OCI-LY1 (cell line): ENCODE results near the gene MYBL2.

Source experiments
- H2AFZ ChIP-seq: fragments of 200-600 bp; sonication (generic), shearing (Covaris generic); 2 replicates; pipeline ENCODE4 v1.6.0; 2014; ENCODE audit warnings: antibody characterized with exemption, mild to moderate bottlenecking, low read length
- H3F3A ChIP-seq: fragments of 200-600 bp; sonication (generic), shearing (Covaris generic); 2 replicates; pipeline ENCODE4 v1.6.0; 2014; ENCODE audit warnings: mild to moderate bottlenecking, antibody characterized with exemption, low read length, moderate library complexity; ENCODE audit not compliant: insufficient read depth
- H3K27ac ChIP-seq: fragments of 200-600 bp; sonication (generic); 2 replicates; pipeline ENCODE4 v1.5.1; 2014; ENCODE audit warnings: low read length, mixed run types, mild to moderate bottlenecking, low read depth; ENCODE audit not compliant: poor library complexity, severe bottlenecking
- H3K27me3 ChIP-seq: fragments of 200-600 bp; sonication (generic); 2 replicates; pipeline ENCODE4 v1.6.0; 2014; ENCODE audit warnings: antibody characterized with exemption, mild to moderate bottlenecking, low read length, moderate library complexity; ENCODE audit not compliant: insufficient read depth
- H3K36me3 ChIP-seq: fragments of 200-600 bp; sonication (generic); 2 replicates; pipeline ENCODE4 v1.6.1; 2014; ENCODE audit warnings: mild to moderate bottlenecking, antibody characterized with exemption, low read length, moderate library complexity, mixed read lengths; ENCODE audit not compliant: insufficient read depth
- H3K4me1 ChIP-seq: fragments of 200-600 bp; sonication (generic); 2 replicates; pipeline ENCODE4 v1.5.1; 2014; ENCODE audit warnings: mild to moderate bottlenecking, low read length, moderate library complexity; ENCODE audit not compliant: insufficient read depth, severe bottlenecking
- H3K4me2 ChIP-seq: fragments of 200-600 bp; sonication (generic), shearing (Covaris generic); 2 replicates; pipeline ENCODE4 v1.6.1; 2014; ENCODE audit warnings: low read length
- H3K4me3 ChIP-seq: fragments of 200-600 bp; sonication (generic); 2 replicates; pipeline ENCODE4 v1.5.1; 2014; ENCODE audit warnings: low read length, low read depth, mild to moderate bottlenecking, mixed read lengths; ENCODE audit not compliant: poor library complexity, severe bottlenecking
- H3K79me2 ChIP-seq: fragments of 200-600 bp; shearing (Covaris generic); 2 replicates; pipeline ENCODE4 v1.6.1; 2016; ENCODE audit warnings: mixed run types, low read length, mixed read lengths; ENCODE audit not compliant: insufficient read depth
- H3K9ac ChIP-seq: fragments of 200-600 bp; sonication (generic), shearing (Covaris generic); 2 replicates; pipeline ENCODE4 v1.6.1; 2014; ENCODE audit warnings: mild to moderate bottlenecking, low read length, mixed read lengths
- H3K9me2 ChIP-seq: fragments of 200-600 bp; sonication (generic), shearing (Covaris generic); 2 replicates; pipeline ENCODE4 v1.6.1; 2014; ENCODE audit warnings: low read depth, mild to moderate bottlenecking, low read length, mixed read lengths
- H3K9me3 ChIP-seq: fragments of 200-600 bp; shearing (Covaris generic); 2 replicates; pipeline ENCODE4 v1.6.1; 2014; ENCODE audit warnings: low read length, mixed read lengths
- H4K20me1 ChIP-seq: fragments of 200-600 bp; sonication (generic), shearing (Covaris generic); 2 replicates; pipeline ENCODE4 v1.6.0; 2016; ENCODE audit warnings: mild to moderate bottlenecking, low read length; ENCODE audit not compliant: insufficient read depth
- CTCF ChIP-seq: fragments of 200-600 bp; sonication (generic), shearing (Covaris generic); IDR thresholded peaks from 2 replicates; pipeline ENCODE4 v1.5.1; 2017; ENCODE audit warnings: mild to moderate bottlenecking, antibody characterized with exemption, low read length, moderate library complexity, mixed read lengths
- EZH2 ChIP-seq: fragments of 200-600 bp; sonication (generic), shearing (Covaris generic); IDR thresholded peaks from 2 replicates; pipeline ENCODE4 v1.8.0; 2017; ENCODE audit warnings: borderline replicate concordance, mixed run types, mild to moderate bottlenecking, antibody characterized with exemption, low read length, moderate library complexity, mixed read lengths

The MYBL2 gene

GRCh38 chr20:43749734-43750294 lies 82.9 kb downstream of the MYBL2 start:
- H3K36me3 ChIP-seq: no peaks in the 10 kb centered on the region; the same call in 1 of the 2 replicates
- peaks cover 80% of the 10 kb centered on the region for H3K4me1 ChIP-seq
- H3K9me2 ChIP-seq: no peaks in the 10 kb centered on the region
- H3K79me2 ChIP-seq: no peaks in the 10 kb centered on the region
- peak; percentile 98 for TF ChIP-seq CTCF
- no peak for TF ChIP-seq EZH2
- H3F3A ChIP-seq: no peaks in the 10 kb centered on the region
- no peak overlapping the region for H3K4me3 ChIP-seq
- H4K20me1 ChIP-seq: no peaks in the 10 kb centered on the region
- no peaks in the 10 kb centered on the region for H3K27me3 ChIP-seq
- H3K4me2 ChIP-seq: peak overlapping the region; percentile 15; the same call in 1 of the 2 replicates
- H2AFZ ChIP-seq: no peak overlapping the region
- H3K27ac ChIP-seq: peak overlapping the region; percentile 97
- H3K9me3 ChIP-seq: no peaks in the 10 kb centered on the region
- no peak overlapping the region for H3K9ac ChIP-seq

- Histone ChIP-seq H3K9me3 (no peaks in the 10 kb centered on the region), H3K27ac (peak overlapping the region; percentile 97), H3K27me3 (no peaks in the 10 kb centered on the region), H4K20me1 (no peaks in the 10 kb centered on the region), H3K4me3 (no peak overlapping the region), H3K79me2 (no peaks in the 10 kb centered on the region), H3K36me3 (no peaks in the 10 kb centered on the region; the same call in 1 of the 2 replicates), H3F3A (no peaks in the 10 kb centered on the region), H2AFZ (no peak overlapping the region), H3K9ac (peak overlapping the region; percentile 7; the same call in 1 of the 2 replicates), H3K4me1 (peaks cover 71% of the 10 kb centered on the region), H3K4me2 (peak overlapping the region; percentile 42; the same call in 1 of the 2 replicates), H3K9me2 (no peaks in the 10 kb centered on the region)
- TF ChIP-seq EZH2: no peak
- no peak for TF ChIP-seq CTCF
Observed at GRCh38 chr20:43750774-43751166, 83.9 kb downstream of the MYBL2 start.

GRCh38 chr20:43751167-43752050 lies 84.5 kb downstream of the MYBL2 start:
- TF ChIP-seq EZH2 (no peak), CTCF (no peak)
- Histone ChIP-seq H3K9ac (peak overlapping the region; percentile 51), H3K9me3 (no peaks in the 10 kb centered on the region), H3K4me1 (peaks cover 64% of the 10 kb centered on the region), H3K4me2 (peak overlapping the region; percentile 42), H3K4me3 (peak overlapping the region; percentile 20), H3K9me2 (no peaks in the 10 kb centered on the region), H2AFZ (no peak overlapping the region), H3K79me2 (no peaks in the 10 kb centered on the region), H3K27me3 (no peaks in the 10 kb centered on the region), H4K20me1 (no peaks in the 10 kb centered on the region), H3K27ac (peak overlapping the region; percentile 97), H3F3A (no peaks in the 10 kb centered on the region), H3K36me3 (no peaks in the 10 kb centered on the region; the same call in 1 of the 2 replicates)
